Ovary (tissue), 9 donors: ENCODE measurements around the gene PTGIS. TPM values are rescaled to one million over a fixed set of nuclear protein-coding genes. Genes with fewer than 3 reads are reported as not detected.

Source experiments
- DNase-seq, 5 donors: peaks; one replicate each; pipeline ENCODE4 v3.0.0-alpha.2; 2019 to 2020
- H3K27ac ChIP-seq, 2 donors: fragments of 200-600 bp; one replicate each; pipeline versions ENCODE4 v1.5.1 to v1.8.0; 2019 to 2022
- H3K27me3 ChIP-seq: fragments of 200-600 bp; one replicate; pipeline ENCODE4 v1.8.0; 2022
- H3K36me3 ChIP-seq: fragments of 200-600 bp; sonication (generic); one replicate; pipeline ENCODE4 v1.5.1; 2019
- H3K4me1 ChIP-seq: one replicate; pipeline ENCODE4 v1.8.1; 2013; ENCODE audit warnings: mild to moderate bottlenecking, moderate library complexity; ENCODE audit not compliant: insufficient read depth
- H3K4me3 ChIP-seq: fragments of 200-600 bp; sonication (generic); one replicate; pipeline ENCODE4 v1.5.1; 2017
- H3K9me3 ChIP-seq, 2 donors: fragments of 200-600 bp in 1 of 2; sonication (generic) in 1 of 2; one replicate each; pipeline versions ENCODE4 v1.5.1 to v1.8.1; 2013 to 2019; ENCODE audit warnings: mild to moderate bottlenecking in 1 of 2, moderate library complexity in 1 of 2
- CTCF ChIP-seq, 3 donors: fragments of 450-650 bp in 2 of 3; fragments of 200-600 bp in 1 of 3; IDR thresholded peaks; one replicate each; pipeline versions ENCODE4 v1.5.1 to v1.8.0; 2016 to 2022; ENCODE audit warnings: antibody characterized with exemption in 3 of 3, mild to moderate bottlenecking in 1 of 3
- EP300 ChIP-seq: sonication (generic); formaldehyde crosslinking; IDR thresholded peaks from one replicate; pipeline ENCODE4 v1.6.1; 2017; ENCODE audit warnings: antibody characterized with exemption
- POLR2A ChIP-seq: fragments of 450-650 bp; IDR thresholded peaks from one replicate; pipeline ENCODE4 v1.6.1; 2017; ENCODE audit warnings: antibody characterized with exemption, mild to moderate bottlenecking, moderate library complexity
- WGBS, 3 donors: extraction: QIAGEN DNeasy Blood & Tissue Kit in 1 of 3; methylation state at CpG; one replicate each; pipeline versions ENCODE4 v1.1.5 to v1.1.7; 2013 to 2017; 5-methylcytosine and 5-hydroxymethylcytosine counted together
- intact Hi-C, 4 donors: fragments of 100-400 bp; cut with DNase I; formaldehyde crosslinking; loops; one replicate each; pipeline versions ENCODE4 v1.11.0 to v1.15.1; 2022 to 2023
- polyA plus RNA-seq, 2 donors: library from polyadenylated mRNA; stranded (reverse); fragments of 200-250 nt in 1 of 2; fragments of 350-450 nt in 1 of 2; fragmentation: Illumina TruSeq in 1 of 2; extraction: RNeasy Lipid Tissue Mini Kit (QIAGEN cat#74804) in 1 of 2; gene quantifications; one replicate each; pipeline ENCODE4 v1.2.3, GENCODE V29; 2013 to 2014
- total RNA-seq, 7 donors: library from RNA; depleted of rRNA in 2 of 7; stranded (reverse); fragments of >200 nt in 2 of 7; fragmentation: NEBNext Ultra II Directional in 3 of 7; extraction: Animal tissue kit (Norgen Biotek cat#: 25700) in 3 of 7; gene quantifications; one replicate each; pipeline versions ENCODE4 v1.1.0 to v1.2.4, GENCODE V29; 2016 to 2023
- donor health status: DM: no; HTN: no; CAD: no; lungs with moderate emphysema.
- donor health status: DM: no; HTN: no; CAD: no.
- donor health status: Bipolar disorder and iron deficiency.
- donor health status: DM: yes; HTN: yes; CAD: no.
- donor health status: DM: no; HTN: no; CAD: no.
- donor health status: DM: yes; HTN: yes; CAD: no.

The PTGIS gene
- total and polyA plus RNA-seq, 9 donors: 38.3 to 221 (median 130) TPM

GRCh38 chr20:49477200-49477599, 90.7 kb downstream of the PTGIS start:
- intact Hi-C loops: no loop called here
- no peak for DNase-seq
- H3K4me1 ChIP-seq: no peaks in the 10 kb centered on the region

GRCh38 chr20:49476016-49476355, 92.0 kb downstream of the PTGIS start:
- 72 to 79% (median 74%) methylated on average over 7 of the region's 7 CpGs for WGBS, 3 donors
- intact Hi-C loops: no loop called here

More at GRCh38 chr20:49477200-49477599, 90.7 kb downstream of the PTGIS start:
- Histone ChIP-seq H3K27ac (no peak overlapping the region), H3K36me3 (no peaks in the 10 kb centered on the region), H3K4me3 (no peak overlapping the region), H3K27me3 (no peaks in the 10 kb centered on the region), H3K9me3 (no peaks in the 10 kb centered on the region)
- TF ChIP-seq CTCF (IDR thresholded peaks at IDR 0.05): no peak
- TF ChIP-seq EP300: no peak
- no peak for TF ChIP-seq POLR2A
- WGBS, 3 donors: 86 to 91% (median 90%) methylated on average over 3 of the region's 3 CpGs

GRCh38 chr20:49475292-49476015, 92.5 kb downstream of the PTGIS start:
- Histone ChIP-seq H3K4me1 (no peaks in the 10 kb centered on the region), H3K36me3 (no peaks in the 10 kb centered on the region), H3K27me3 (no peaks in the 10 kb centered on the region), H3K4me3 (no peak overlapping the region), H3K9me3 (no peaks in the 10 kb centered on the region), H3K27ac (no peak overlapping the region)
- TF ChIP-seq EP300 (no peak), CTCF (IDR thresholded peaks at IDR 0.05) (no peak), POLR2A (no peak)
- intact Hi-C loops: no loop called here
- 91 to 96% (median 96%) methylated on average over 6 of the region's 6 CpGs for WGBS, 3 donors
- no peak for DNase-seq

More at GRCh38 chr20:49476016-49476355, 92.0 kb downstream of the PTGIS start:
- no peak overlapping the region for H3K4me3 ChIP-seq
- no peaks in the 10 kb centered on the region for H3K36me3 ChIP-seq
- DNase-seq: no peak
- H3K27ac ChIP-seq: no peak overlapping the region
- no peaks in the 10 kb centered on the region for H3K9me3 ChIP-seq
- TF ChIP-seq EP300 (no peak), CTCF (IDR thresholded peaks at IDR 0.05) (no peak), POLR2A (no peak)
- H3K4me1 ChIP-seq: no peaks in the 10 kb centered on the region
- H3K27me3 ChIP-seq: no peaks in the 10 kb centered on the region

- no peaks in the 10 kb centered on the region for H3K9me3 ChIP-seq
- intact Hi-C loops: no loop called here
- H3K4me3 ChIP-seq: no peak overlapping the region
- H3K4me1 ChIP-seq: no peaks in the 10 kb centered on the region
- H3K27ac ChIP-seq: no peak overlapping the region
- no peak for DNase-seq
- H3K27me3 ChIP-seq: no peaks in the 10 kb centered on the region
- no peaks in the 10 kb centered on the region for H3K36me3 ChIP-seq
- TF ChIP-seq POLR2A (no peak), EP300 (no peak), CTCF (IDR thresholded peaks at IDR 0.05) (no peak)
- 66 to 79% (median 73%) methylated on average over 5 of the region's 5 CpGs for WGBS, 3 donors
These were observed 96.5 kb downstream of the PTGIS start for GRCh38 chr20:49471397-49471796.
